Right kidney (tissue), 1 donor: Measurements from ENCODE around the gene SUN1.
"Not testable (repeated sequence)": the region's sequence is repeated elsewhere in the genome, so short reads cannot be mapped to it uniquely, and the experiment has no call there.

Source experiments
- DNase-seq: peaks from one replicate; pipeline ENCODE4 v3.0.0-alpha.2; 2016

SUN1 gene

DNA sequence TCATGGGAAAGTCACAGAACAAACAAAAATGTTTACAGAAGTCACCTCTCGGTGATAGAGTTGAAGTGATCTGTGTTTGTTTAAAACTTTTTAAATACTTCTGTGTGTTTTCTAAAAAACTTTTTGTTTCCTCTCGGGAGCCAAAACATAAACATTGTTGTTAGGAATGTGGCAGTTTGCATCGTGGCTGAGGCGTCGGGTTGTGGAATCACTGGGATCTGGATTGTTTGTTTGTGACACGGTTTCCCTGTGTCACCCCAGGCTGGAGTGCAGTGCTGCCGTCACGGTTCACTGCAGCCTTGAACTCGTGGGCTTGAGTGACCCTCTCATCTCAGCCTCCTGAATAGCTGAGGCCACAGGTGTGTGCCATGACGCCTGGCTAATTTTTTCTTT is 29.0 kb upstream of the SUN1 start:
- DNase-seq: no peak

DNA sequence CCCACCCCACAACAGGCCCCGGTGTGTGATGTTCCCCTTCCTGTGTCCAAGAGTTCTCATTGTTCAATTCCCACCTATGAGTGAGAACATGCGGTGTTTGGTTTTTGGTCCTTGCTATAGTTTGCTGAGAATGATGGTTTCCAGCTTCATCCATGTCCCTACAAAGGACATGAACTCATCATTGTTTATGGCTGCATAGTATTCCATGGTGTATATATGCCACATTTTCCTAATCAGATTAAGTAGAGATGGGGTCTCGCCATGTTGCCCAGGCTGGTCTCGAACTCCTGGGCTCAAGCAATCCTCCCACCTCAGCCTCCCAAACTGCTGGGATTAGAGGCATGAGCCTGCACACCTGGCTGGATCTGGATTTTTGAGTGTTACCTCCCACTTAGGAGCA is 28.5 kb upstream of the SUN1 start:
- not testable (repeated sequence) for DNase-seq

DNA sequence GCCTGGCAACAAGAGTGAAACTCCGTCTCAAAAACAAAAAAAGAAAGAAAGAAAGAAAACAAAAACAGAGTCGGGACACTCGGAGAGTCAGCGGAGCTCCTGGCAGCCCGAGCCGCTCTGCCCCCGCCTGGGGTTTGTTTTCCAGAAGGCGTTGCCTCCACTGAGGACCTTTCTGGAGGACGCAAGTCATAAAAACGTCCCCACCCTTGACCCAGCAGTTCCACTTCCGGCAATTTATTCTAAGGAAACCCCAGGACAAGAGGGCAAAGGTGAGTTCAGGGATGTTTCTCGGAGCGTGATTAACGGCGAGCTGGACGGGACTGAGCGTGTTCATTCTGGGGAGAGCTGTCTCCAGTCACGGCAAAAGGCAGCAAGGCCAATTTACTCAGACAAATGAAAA is 27.0 kb upstream of the SUN1 start:
- DNase-seq: peak; percentile 47

DNA sequence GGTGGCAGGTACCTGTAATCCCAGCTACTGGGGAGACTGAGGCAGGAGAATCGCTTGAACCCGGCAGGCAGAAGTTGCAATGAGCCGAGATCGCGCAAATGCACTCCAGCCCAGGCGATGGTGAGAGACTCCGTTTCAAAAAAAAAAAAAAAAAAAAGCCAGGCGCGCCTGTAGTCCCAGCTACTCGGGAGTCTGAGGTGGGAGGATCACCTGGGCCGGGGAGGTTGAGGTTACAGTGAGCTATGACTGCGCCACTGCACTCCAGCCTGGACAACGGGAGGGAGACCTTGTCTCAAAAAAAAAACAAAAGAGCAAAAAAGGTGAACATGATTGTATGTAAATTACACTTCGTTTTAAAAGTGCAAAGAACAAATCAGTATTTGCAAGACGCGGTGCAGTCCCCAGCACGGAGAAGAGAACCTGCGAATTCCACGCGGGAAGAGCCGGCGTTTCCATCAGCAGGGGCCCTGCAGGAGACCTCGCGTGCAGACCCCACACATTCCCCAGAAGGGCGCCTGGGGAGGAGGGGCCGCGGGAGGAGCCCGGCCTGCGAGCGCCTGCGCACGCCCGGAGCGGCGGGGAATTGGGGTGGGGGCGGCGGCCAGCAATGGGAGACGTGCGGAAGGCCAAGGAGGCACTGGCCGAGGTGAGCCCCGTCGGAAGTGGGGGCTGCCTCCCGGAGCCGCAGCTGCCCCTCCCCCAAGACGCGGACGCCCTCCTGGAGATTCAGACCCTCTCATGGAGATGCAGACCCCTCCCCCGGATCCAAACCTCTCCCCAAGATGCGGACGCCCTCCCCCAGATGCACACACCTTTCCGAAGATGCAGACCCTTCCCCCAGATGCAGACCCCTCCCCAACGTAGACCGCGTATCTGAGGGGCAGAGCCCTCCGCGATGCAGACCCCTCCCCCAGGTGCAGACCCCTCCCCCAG is 16.7 kb upstream of the SUN1 start:
- peak; percentile 80 for DNase-seq

DNA sequence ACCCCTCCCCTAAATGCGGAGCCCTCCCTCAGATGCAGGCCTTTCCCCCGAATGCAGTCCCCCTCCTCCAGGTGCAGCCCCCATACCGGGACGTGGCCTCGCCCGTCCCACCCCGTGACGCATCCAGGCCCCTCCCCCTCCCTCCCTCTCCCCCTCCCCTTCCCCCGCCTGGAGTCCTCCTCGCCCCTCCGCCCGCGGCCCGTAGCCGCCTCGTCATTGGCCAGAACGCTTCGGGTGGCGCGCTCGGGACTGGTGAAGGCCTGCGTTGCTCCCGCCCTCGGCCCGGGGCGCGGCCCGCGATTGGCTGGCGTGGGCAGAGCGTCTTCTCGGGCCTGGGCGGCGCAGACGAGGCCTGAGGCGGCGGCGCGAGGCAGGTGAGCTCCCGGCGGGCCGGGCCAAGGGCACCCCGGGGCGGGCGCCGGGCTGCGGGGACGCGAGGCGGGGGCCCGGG is 16.0 kb upstream of the SUN1 start:
- peak; percentile 70 for DNase-seq

DNA sequence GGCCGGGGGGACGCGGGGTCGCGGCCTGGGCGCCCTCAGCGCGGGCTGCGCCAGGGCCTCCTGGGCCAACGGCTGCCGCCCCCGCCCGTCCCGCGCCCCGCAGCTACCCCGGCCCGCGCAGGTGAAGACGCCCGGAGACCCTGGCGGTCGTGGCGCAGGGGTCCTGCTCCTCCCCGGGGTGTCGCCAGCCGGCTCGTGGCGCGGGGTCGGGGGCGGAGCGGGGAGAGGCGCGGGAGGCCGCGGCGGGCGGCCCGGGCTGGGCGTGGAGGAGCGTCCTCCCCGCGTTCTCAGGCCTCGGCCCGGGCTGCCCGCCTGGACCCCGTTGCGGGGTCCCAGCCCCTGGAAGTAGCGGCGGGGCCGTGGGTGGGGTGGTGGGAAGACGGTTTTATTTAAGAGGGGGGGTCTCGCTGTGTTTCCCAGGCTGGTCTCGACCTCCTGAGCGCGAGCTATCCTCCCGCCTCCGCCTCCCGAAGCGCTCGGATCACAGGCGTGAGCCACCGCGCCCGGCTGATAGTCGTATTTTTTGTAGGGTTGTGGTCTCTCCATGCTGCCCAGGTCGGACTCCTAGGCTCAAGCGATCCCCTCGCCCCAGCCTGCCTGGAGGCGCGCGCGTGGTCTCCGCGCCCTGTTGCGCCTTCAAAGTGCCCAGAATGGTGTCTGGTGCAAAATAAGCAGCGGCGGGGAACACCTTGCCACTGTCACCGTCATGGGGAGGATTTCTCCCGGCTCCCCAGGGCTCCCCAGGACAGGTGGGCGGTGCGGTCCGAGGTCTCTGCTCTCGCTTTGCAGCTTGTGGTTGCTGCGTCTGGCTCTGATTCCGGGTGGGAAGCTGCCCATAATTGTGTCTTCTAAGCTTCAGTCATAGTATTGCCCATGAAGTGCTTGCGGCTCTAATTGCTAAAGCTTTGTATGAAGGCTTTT is 15.3 kb upstream of the SUN1 start:
- DNase-seq: peak; percentile 71

DNA sequence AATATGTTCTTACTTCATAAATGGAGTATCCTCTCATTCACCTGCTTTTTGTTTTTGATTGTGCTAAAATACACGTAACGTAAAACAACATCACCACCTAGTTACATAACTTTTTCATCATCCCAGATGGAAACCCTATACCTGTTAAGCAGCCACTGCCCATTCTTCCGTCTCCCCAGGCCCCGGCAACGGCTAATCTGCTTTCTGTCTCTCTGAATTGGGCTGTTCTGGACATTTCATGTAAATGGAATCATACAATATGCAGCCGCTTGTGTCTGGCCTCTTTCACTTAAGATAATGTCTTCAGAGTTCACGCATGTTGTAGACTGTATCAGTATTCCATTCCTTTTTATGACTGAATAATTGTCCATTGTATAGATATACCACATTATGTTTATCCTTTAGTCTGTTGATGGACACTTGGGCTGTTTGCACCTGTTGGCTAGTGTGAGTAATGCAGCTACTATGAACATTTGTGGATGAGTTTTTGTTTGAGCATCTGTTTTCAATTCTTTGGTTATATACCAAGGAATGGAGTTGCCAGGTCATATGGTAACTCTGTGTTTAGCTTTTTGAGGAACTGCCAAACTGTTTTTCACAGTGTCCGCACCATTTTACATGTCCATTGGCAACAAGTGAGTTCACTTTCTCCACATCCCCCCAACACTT is 14.1 kb upstream of the SUN1 start:
- no peak for DNase-seq

DNA sequence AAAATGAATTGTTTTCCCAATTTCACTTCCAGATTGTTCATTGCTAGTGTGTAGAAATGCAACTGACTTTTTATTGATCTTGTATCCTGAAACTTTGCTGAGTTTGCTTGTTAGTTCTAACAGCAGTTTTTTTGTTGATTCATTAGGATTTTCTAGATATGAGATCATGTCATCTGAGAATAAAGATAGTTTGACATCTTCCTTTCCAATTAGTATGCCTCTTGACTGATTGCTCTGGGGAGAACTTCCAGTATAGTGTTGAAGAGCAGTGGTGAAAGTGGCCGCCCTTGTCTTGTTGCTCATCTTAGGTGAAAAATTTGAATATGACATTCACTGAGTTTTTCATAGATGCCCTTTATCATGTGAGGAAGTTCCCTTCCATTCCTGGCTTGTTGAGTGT is 11.9 kb upstream of the SUN1 start:
- no peak for DNase-seq

DNA sequence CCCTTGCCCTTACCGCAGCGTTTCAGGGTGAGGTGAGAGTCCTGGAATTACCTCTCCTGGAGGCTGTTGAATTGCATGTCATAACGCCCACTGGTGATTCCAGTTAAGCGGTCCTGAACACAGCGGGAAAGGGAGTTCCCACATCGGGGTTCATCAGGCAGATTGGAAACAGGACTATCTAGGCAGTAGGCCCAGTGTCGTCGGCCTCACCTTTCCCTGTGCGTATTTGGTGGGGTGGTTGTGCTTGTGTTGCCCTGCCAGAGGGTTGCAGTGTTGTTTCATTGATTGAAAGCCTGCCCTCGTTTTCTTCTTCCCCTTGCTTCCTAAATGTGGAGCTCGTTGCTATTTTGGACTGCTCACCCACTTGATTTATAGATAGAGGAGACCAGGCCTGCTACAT is 10.6 kb upstream of the SUN1 start:
- DNase-seq: no peak

DNA sequence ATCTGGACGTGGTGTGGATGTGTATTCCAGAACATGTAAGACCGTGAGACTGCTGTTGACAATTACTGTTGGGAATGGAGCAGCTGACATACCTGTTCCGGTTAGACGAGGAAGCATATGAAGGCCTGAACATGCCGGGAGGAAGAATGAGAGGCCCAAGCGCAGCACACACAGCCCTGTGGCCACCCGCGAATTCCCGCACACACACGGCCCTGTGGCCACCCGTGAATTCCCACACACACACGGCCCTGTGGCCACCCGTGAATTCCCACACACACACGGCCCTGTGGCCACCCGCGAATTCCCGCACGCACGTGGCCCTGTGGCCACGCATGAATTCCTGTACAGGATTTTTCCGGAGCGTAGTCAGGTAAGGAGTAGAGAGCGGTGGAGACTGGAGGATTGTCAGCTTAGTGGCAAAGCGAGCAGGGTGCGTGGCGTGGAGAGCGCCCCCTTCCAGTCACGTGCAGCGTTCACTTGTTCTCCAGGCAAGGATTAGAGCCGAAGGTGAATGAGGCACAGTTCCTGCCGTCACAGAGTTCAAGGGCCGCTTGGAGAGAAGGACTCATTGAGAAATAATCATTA is 9.5 kb upstream of the SUN1 start:
- no peak for DNase-seq

DNA sequence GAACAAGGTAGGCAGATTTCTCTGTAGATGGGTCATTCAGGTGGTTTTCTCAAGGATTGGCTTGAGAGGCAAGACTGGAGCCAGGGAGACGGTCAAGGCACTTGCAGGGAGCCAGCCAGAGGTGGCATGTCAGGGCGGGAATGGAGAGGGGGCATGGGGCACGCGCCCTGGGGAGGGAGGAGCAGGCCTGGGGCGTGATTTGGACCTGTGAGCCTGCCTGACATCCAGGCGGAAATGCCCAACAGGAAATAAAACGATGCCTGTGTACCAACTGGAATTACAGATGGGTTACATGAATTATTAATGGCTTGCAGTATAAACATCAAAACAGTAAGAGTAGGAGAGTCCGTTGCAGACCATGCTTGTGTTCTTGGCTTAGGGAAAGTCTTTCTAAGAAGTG is 8.6 kb upstream of the SUN1 start:
- DNase-seq: no peak

DNA sequence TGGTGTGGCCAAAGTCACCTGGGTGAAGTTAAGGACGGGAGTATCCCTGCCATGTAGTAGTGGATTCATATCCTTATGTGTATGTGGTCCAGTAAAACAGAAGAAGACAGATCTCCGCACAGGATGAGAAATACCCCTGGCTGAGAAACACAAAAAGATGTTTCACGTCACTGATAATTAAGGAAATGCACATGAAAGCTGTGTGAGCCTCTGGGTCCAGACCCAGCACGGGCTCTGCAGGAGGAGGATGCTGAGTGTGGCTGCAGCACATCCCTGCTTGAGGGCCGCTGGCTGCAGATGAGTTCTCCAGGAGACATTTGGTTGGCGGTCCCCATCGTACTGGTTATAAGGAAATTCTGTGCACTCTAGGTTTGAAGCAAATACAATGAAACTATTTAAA is 8.2 kb upstream of the SUN1 start:
- DNase-seq: no peak

DNA sequence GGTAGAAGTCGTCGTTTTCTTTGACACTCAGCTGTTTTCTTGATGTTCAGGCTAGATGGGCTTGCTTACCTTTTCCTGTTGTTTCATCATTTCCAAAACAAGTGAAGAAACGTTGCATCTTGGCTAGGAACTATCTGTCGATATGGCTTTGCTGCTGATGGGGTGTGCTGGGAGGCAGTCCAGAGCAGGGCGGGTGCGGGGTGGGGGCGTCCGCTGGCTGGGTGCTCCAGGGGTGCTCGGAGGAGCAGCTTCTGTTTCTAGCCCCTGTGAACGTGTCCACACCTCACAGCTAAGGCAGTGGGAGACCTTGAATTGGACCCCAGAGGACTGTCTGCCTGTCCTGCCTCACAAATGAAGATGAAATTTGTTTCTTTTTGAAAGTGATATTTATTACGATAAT is 7.6 kb upstream of the SUN1 start:
- DNase-seq: no peak

DNA sequence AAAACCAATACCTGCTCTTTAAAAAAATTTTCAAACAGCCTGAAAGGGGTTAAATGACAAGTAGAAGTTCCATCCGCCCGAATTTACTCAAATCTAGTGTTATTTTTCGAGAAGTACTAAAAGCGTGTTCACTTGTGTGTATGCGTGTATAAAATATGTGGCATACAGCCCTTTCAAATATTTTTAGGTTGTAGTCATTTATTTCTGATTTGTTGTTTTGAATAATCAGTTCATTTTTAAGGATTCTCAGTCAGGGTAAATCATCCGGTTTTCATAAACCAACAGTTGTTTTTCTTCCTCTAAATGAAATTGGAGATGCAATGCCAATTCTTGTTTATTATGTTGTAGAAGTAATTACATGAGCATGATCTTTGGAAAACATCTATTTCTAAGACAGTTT is 6.9 kb upstream of the SUN1 start:
- DNase-seq: no peak

DNA sequence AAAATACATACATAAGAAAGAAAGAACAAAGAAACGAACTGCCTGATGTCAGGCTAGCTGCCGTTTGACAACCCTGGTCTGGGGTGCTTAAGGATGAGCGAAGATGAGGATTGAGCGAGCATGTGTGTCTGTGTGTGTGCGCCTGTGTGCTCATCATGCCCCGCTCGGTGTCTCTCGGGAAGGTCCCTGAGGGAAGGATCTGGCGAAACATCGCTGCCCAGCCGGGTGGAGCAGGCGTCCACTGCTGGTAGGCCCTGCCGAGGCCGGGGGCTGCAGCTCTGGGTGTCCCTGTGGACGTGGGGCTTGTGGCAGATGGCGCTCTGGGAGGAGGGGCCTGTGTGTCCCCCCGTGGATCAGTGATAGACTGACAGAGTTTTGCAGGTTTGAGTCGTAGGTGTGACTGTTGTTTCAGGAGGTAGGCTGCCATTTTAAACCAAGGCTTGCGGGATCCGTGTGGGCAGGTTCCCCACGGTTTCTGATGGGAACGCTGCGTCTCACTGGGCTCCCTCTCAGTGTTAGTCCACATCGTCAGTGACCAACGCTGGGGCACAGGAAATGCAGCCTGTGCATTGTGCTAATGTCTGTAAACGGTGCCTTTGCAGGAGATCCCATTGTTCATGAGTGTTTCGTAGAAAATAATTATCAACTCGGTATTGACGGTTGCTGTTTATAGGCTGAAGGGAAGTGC is 5.9 kb upstream of the SUN1 start:
- no peak for DNase-seq

DNA sequence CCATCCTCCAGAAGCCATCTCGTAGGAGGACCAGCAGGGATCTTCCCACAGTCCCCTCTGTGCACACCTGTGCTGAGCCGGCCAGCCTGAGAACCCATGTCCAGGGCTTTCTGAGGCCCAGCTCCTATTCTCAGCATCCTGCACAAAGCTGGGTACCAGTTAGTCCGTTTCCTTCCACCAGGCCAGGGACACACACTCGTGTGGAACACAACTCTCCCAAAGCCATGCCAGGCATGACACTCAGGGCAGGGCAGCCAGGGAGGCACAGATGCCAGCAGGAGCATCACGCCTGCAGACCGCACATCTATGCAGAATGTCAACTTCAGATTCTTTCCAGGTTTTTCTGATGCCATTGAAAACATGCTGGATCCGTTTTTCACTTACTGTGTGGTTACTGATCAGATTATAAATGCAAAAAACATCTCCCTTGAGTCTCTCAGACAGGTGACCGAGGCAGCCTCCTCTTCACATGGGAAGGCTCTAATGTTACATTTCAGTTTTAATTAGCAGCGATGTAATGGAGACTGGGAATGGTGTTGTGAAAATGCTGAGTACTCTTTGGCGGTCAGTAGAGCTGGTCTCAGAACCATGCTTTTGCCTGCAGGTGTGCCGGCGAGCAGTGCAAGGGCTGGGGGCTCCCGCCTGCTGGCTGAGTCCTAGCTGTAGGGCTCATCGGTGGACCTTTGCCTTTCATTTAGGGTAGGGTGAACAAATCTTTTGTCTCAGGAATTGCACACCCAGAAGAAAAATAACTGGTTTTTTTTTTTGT is 3.3 kb upstream of the SUN1 start:
- DNase-seq: no peak

DNA sequence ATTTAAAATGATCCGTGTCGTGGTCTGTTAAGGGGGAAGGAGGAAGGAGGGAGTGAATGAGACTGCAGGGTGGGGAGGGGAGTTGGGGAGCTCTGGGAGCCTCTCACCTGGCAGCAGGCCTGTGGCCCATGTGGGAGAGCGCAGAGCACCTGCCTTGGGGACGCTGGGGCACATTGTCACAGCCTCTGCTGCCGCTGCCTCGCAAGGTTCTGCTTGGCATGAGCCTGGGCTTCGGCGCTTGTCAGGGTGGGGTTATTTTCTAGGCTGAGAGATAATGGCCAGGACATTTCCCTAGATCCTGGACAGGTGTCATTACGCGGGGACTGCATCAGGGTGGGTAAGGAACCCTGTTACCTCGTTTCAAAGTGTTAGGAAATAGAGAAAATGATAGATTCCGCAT is 2.2 kb upstream of the SUN1 start:
- DNase-seq: no peak

DNA sequence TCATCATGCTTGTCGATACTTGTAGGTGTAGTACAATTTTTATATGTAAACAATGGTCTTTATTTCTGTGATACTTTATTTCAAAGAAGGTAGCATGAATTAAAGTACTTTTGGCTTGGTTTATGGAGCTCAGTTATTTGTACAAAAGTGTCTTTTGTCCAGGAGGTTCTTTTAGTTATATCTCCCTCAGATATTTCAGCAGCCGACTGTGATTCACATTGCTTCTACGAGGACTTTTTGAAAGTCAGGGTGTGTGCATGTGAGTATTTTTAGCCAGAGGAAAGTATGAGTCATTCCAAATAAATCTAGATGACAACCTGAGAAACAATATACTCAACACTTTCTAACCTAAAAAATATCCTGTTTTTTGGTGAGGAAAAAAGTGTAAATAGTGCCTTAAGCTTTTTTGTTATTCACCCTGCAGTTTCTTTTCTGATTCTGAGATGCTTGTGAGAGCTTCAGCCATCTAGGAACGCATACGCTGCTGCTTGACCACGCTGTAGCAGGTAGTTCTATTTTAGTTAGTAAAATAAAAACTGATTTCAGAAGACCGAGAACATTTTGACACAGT is 595 bp upstream of the SUN1 start:
- no peak for DNase-seq

DNA sequence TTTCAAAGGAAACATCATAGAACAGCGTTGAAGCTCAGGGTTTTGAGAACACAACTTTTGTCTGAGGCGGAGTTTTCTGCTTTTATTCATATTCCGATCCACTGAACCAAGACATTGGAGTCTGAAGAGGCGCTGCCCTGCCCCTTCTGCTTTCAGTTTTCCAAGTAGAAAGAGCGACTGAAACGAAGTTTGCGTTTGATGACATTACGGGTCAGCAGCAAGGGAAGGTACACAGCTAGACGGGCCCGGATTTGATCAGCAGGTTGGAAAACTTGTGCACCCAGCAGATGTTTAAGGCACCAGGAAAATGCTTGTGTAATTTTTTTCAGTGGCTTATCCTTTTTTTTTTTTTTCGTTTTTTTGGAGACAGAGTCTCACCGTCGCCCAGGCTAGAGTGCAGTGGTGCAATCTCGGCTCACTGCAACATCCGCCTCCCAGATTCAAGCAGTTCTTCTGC is 720 bp downstream of the SUN1 start:
- DNase-seq: no peak

DNA sequence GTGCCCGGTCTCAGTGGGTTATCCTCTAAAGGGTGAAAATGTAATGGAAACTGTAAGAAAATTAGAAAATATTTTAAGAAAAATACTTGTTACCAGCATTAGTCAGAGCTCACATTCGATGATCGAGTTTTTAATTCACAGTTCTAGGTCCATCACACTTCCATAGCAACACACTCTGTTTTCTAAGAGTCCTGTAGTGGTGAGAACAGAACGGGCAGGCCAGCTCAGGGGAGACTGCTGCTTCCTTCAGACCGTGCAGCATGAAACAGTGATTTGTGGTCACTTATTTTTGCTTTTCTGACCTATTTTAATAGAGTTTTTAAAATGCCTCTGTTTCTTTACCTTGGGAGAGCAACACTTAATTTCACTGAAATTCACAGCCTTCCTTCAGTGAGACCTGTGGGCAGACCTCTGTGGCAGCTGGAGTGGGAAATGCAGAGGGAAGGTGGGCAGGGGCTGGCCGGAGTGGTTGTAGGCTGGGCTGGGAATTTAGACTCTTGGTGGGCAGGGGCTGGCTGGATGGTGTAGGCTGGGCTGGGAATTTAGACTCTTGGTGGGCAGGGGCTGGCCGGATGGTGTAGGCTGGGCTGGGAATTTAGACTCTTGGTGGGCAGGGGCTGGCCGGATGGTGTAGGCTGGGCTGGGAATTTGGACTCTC is 1.5 kb downstream of the SUN1 start:
- no peak for DNase-seq
